GM12874 (cell line): ENCODE data around the gene SHF.

ENCODE experiments used
- CTCF ChIP-seq: IDR thresholded peaks from 2 replicates; pipeline ENCODE4 v1.5.1; 2011; ENCODE audit warnings: low read depth, mild to moderate bottlenecking, control low read depth, low read length, moderate library complexity; ENCODE audit not compliant: insufficient read depth

Gene SHF

GRCh38 chr15:45171912-45172311 is 15.9 kb downstream of the SHF start:
- TF ChIP-seq CTCF = no peak

GRCh38 chr15:45169608-45170480 is 17.9 kb downstream of the SHF start:
- TF ChIP-seq CTCF = no peak

GRCh38 chr15:45168751-45169551 is 18.8 kb downstream of the SHF start:
- no peak for TF ChIP-seq CTCF

GRCh38 chr15:45168286-45168685 is 19.5 kb downstream of the SHF start:
- TF ChIP-seq CTCF = no peak

GRCh38 chr15:45167631-45168205 is 20.0 kb downstream of the SHF start:
- TF ChIP-seq CTCF = no peak

- peak; percentile 85 for TF ChIP-seq CTCF
These were observed 20.7 kb downstream of the SHF start for GRCh38 chr15:45166834-45167630.
